ENCODE measurements around the gene ACY1.
A peak's percentile ranks its signal among the peaks of the same experiment; 100 is the strongest.

The ACY1 gene

GRCh38 chr3:52025453-52025852 is 42.1 kb downstream of the ACY1 start:
- Mint-ChIP-seq H3K9me3 (no peaks in the 10 kb centered on the region), H3K27me3 (ENCODE audit: low read depth) (peaks cover 4% of the 10 kb centered on the region), H3K4me3 (no peak overlapping the region), H3K36me3 (ENCODE audit: low read depth) (no peaks in the 10 kb centered on the region), H3K4me1 (peaks cover 63% of the 10 kb centered on the region), H3K27ac (peak overlapping the region in 2 of 3 experiments; percentile 47 to 68)
- no peak for TF ChIP-seq CTCF (IDR thresholded peaks at IDR 0.05; ENCODE audit: unreplicated experiment in 3 of 3)

- H3K4me1 Mint-ChIP-seq = peaks cover 60% of the 10 kb centered on the region
- peaks cover 4% of the 10 kb centered on the region for H3K27me3 Mint-ChIP-seq (ENCODE audit: low read depth)
- no peaks in the 10 kb centered on the region for H3K9me3 Mint-ChIP-seq
- peak overlapping the region; percentile 47 to 72 (median 68) for H3K27ac Mint-ChIP-seq
- H3K36me3 Mint-ChIP-seq (ENCODE audit: low read depth) = no peaks in the 10 kb centered on the region
- H3K4me3 Mint-ChIP-seq = peak overlapping the region in 2 of 3 experiments; percentile 2 to 25
- no peak for TF ChIP-seq CTCF (IDR thresholded peaks at IDR 0.05; ENCODE audit: unreplicated experiment in 3 of 3)
Measured at GRCh38 chr3:52026041-52026440, 42.7 kb downstream of the ACY1 start.

- Mint-ChIP-seq H3K4me1 (peaks cover 52% of the 10 kb centered on the region), H3K27me3 (ENCODE audit: low read depth) (peaks cover 7% of the 10 kb centered on the region), H3K27ac (no peak overlapping the region), H3K9me3 (no peaks in the 10 kb centered on the region), H3K4me3 (no peak overlapping the region), H3K36me3 (ENCODE audit: low read depth) (no peaks in the 10 kb centered on the region)
- no peak for TF ChIP-seq CTCF (IDR thresholded peaks at IDR 0.05; ENCODE audit: unreplicated experiment in 3 of 3)
Measured at GRCh38 chr3:52028572-52028971, 45.2 kb downstream of the ACY1 start.

- H3K27me3 Mint-ChIP-seq (ENCODE audit: low read depth) = peaks cover 7% of the 10 kb centered on the region
- H3K9me3 Mint-ChIP-seq = no peaks in the 10 kb centered on the region
- H3K36me3 Mint-ChIP-seq (ENCODE audit: low read depth) = no peaks in the 10 kb centered on the region
- peaks cover 51% of the 10 kb centered on the region for H3K4me1 Mint-ChIP-seq
- no peak overlapping the region for H3K4me3 Mint-ChIP-seq
- H3K27ac Mint-ChIP-seq = no peak overlapping the region
- no peak for TF ChIP-seq CTCF (IDR thresholded peaks at IDR 0.05; ENCODE audit: unreplicated experiment in 3 of 3)
Measured at GRCh38 chr3:52029053-52029452, 45.7 kb downstream of the ACY1 start.

GRCh38 chr3:52029535-52029934 is 46.2 kb downstream of the ACY1 start:
- Mint-ChIP-seq H3K27ac (no peak overlapping the region), H3K4me1 (peaks cover 47% of the 10 kb centered on the region), H3K4me3 (no peak overlapping the region), H3K27me3 (ENCODE audit: low read depth) (peaks cover 7% of the 10 kb centered on the region), H3K36me3 (ENCODE audit: low read depth) (no peaks in the 10 kb centered on the region), H3K9me3 (no peaks in the 10 kb centered on the region)
- no peak for TF ChIP-seq CTCF (IDR thresholded peaks at IDR 0.05; ENCODE audit: unreplicated experiment in 3 of 3)

GRCh38 chr3:52030714-52031310 is 47.5 kb downstream of the ACY1 start:
- Mint-ChIP-seq H3K9me3 (no peaks in the 10 kb centered on the region), H3K4me3 (no peak overlapping the region), H3K4me1 (peaks cover 34% of the 10 kb centered on the region), H3K27ac (peak overlapping the region in 1 of 3 experiments; percentile 16), H3K36me3 (ENCODE audit: low read depth) (no peaks in the 10 kb centered on the region), H3K27me3 (ENCODE audit: low read depth) (peaks cover 7% of the 10 kb centered on the region)
- no peak for TF ChIP-seq CTCF (IDR thresholded peaks at IDR 0.05; ENCODE audit: unreplicated experiment in 3 of 3)

Measured in nephron (organoid).